HCT116 (cell line): Measurements from ENCODE around the gene BTBD10. TPM values are rescaled to one million over a fixed set of nuclear protein-coding genes. Genes with fewer than 3 reads are reported as not detected.

Experiments used
- ATAC-seq: fragments of 200-7000 bp; cut with Tn5 transposase; 2 replicates; pipeline ENCODE4 v1.9.1; 2020; ENCODE audit warnings: mild to moderate bottlenecking, moderate library complexity
- BruUV-seq: library from RNA; stranded (reverse); fragments of 400-500 nt; replicated peaks from 2 replicates; lab custom pipeline; 2021; lab: Mats Ljungman, UMichigan
- CTCF ChIA-PET: fragments of 300-600 bp; sonication (Branson Sonifier 250); formaldehyde crosslinking; loops from one replicate; lab custom pipeline; 2021; ENCODE audit warnings: antibody characterized with exemption; lab: Charles Lee
- POLR2A ChIA-PET: fragments of 300-600, 350-600 bp; sonication (Branson Sonifier 250); formaldehyde crosslinking; loops from one replicate; lab custom pipeline; 2021; ENCODE audit warnings: antibody characterized with exemption; lab: Charles Lee
- RAD21 ChIA-PET, 2 experiments: fragments of 300-600 bp; sonication (Branson Sonifier 250); formaldehyde crosslinking; loops; one replicate each; lab custom pipeline; 2023; ENCODE audit warnings: low total read pairs in 2 of 2; ENCODE audit not compliant: uncharacterized antibody in 2 of 2, unreplicated experiment in 2 of 2, low non-redundant PET in 1 of 2; lab: Charles Lee
- DNase-seq: peaks from one replicate; pipeline ENCODE4 v3.0.0-alpha.2; 2010; ENCODE audit warnings: low read depth, low spot score
- H2AFZ ChIP-seq: fragments of 200-600 bp; shearing (Covaris generic), sonication (generic); 2 replicates; pipeline ENCODE4 v1.6.1; 2017; ENCODE audit warnings: low read depth, mixed run types, mixed read lengths, antibody characterized with exemption, low read length; ENCODE audit not compliant: poor library complexity, severe bottlenecking
- H3K27ac ChIP-seq: 2 replicates; pipeline ENCODE4 v1.5.1; 2012; ENCODE audit warnings: low read depth, low read length
- H3K27me3 ChIP-seq: fragments of 200-600 bp; sonication (generic); 2 replicates; pipeline ENCODE4 v1.6.1; 2016; ENCODE audit warnings: mixed run types, low read length, mixed read lengths; ENCODE audit not compliant: insufficient read depth
- H3K36me3 ChIP-seq, 2 experiments: fragments of 200-500 bp in 1 of 2; fragments of 200-600 bp in 1 of 2; sonication (Bioruptor generic) in 1 of 2; sonication (generic) in 1 of 2; 2 replicates each; pipeline versions ENCODE4 v1.5.1 to v1.6.1; 2014 to 2016; ENCODE audit warnings: low read length in 2 of 2, inconsistent platforms in 1 of 2, mixed read lengths in 1 of 2, mixed run types in 1 of 2; ENCODE audit not compliant: insufficient read depth in 2 of 2, control insufficient read depth in 1 of 2
- H3K4me1 ChIP-seq, 2 experiments: fragments of 200-600 bp in 1 of 2; sonication (generic) in 1 of 2; 2 replicates each; pipeline versions ENCODE4 v1.5.1 to v1.6.1; 2012 to 2017; ENCODE audit warnings: low read length in 2 of 2, inconsistent platforms in 1 of 2, mild to moderate bottlenecking in 1 of 2, mixed read lengths in 1 of 2, mixed run types in 1 of 2, moderate library complexity in 1 of 2; ENCODE audit not compliant: insufficient read depth in 2 of 2, control insufficient read depth in 1 of 2
- H3K4me2 ChIP-seq: fragments of 200-600 bp; sonication (generic); 2 replicates; pipeline ENCODE4 v1.6.1; 2017; ENCODE audit warnings: mixed run types, low read length, mixed read lengths
- H3K4me3 ChIP-seq, 2 experiments: fragments of 200-600 bp in 1 of 2; sonication (generic) in 1 of 2; replicated peaks in 1 of 2; 2 replicates each; pipeline ENCODE4 v1.5.1; 2011 to 2016; ENCODE audit warnings: low read length in 2 of 2, control low read depth in 1 of 2, low read depth in 1 of 2, mild to moderate bottlenecking in 1 of 2, mixed read lengths in 1 of 2, mixed run types in 1 of 2
- H3K79me2 ChIP-seq: fragments of 200-600 bp; sonication (generic); 2 replicates; pipeline ENCODE4 v1.6.1; 2017; ENCODE audit warnings: mild to moderate bottlenecking, mixed run types, low read length, moderate library complexity, mixed read lengths; ENCODE audit not compliant: insufficient read depth
- H3K9ac ChIP-seq: fragments of 200-600 bp; sonication (generic); 2 replicates; pipeline ENCODE4 v1.6.1; 2016; ENCODE audit warnings: low read length, mixed read lengths
- H3K9me2 ChIP-seq: fragments of 200-600 bp; sonication (generic), shearing (Covaris generic); 2 replicates; pipeline ENCODE4 v1.6.1; 2017; ENCODE audit warnings: mixed run types, mild to moderate bottlenecking, moderate library complexity; ENCODE audit not compliant: insufficient read depth
- H3K9me3 ChIP-seq, 2 experiments: fragments of 200-500 bp in 1 of 2; fragments of 200-600 bp in 1 of 2; sonication (Bioruptor generic) in 1 of 2; sonication (generic) in 1 of 2; 2 replicates each; pipeline ENCODE4 v1.6.1; 2014 to 2017; ENCODE audit warnings: low read length in 2 of 2, mixed read lengths in 2 of 2, inconsistent platforms in 1 of 2, low read depth in 1 of 2, mild to moderate bottlenecking in 1 of 2, mixed run types in 1 of 2, moderate library complexity in 1 of 2; ENCODE audit not compliant: control insufficient read depth in 1 of 2, insufficient read depth in 1 of 2
- H4K20me1 ChIP-seq: fragments of 200-600 bp; sonication (generic), shearing (Covaris generic); 2 replicates; pipeline ENCODE4 v1.6.1; 2017; ENCODE audit warnings: mixed run types, mild to moderate bottlenecking, moderate library complexity; ENCODE audit not compliant: insufficient read depth
- ATF3 ChIP-seq: IDR thresholded peaks from 2 replicates; pipeline ENCODE4 v1.6.1; 2012
- CBX3 ChIP-seq: IDR thresholded peaks from 2 replicates; pipeline ENCODE4 v1.6.1; 2012; ENCODE audit warnings: low read depth
- EGR1 ChIP-seq: IDR thresholded peaks from 2 replicates; pipeline ENCODE4 v1.6.1; 2012; ENCODE audit warnings: low read depth
- EZH2 ChIP-seq: fragments of 200-600 bp; sonication (generic); IDR thresholded peaks from 2 replicates; pipeline ENCODE4 v1.6.1; 2017; ENCODE audit warnings: antibody characterized with exemption, mixed run types
- EZH2phosphoT487 ChIP-seq: fragments of 200-600 bp; IDR thresholded peaks from 2 replicates; pipeline ENCODE4 v1.6.1; 2018; ENCODE audit warnings: antibody characterized with exemption, borderline replicate concordance
- POLR2A ChIP-seq: IDR thresholded peaks from 2 replicates; pipeline ENCODE4 v1.7.0; 2011; ENCODE audit warnings: borderline replicate concordance; ENCODE audit not compliant: insufficient read depth, insufficient read length; ENCODE audit errors: extremely low read depth
- RAD21 ChIP-seq: IDR thresholded peaks from 2 replicates; pipeline ENCODE4 v1.6.1; 2012; ENCODE audit warnings: low read depth, mild to moderate bottlenecking
- REST ChIP-seq: IDR thresholded peaks from 2 replicates; pipeline ENCODE4 v1.6.1; 2012; ENCODE audit warnings: low read depth
- SIN3A ChIP-seq: IDR thresholded peaks from 2 replicates; pipeline ENCODE4 v1.6.1; 2012; ENCODE audit warnings: low read depth
- SP1 ChIP-seq: IDR thresholded peaks from 2 replicates; pipeline ENCODE4 v1.6.1; 2012; ENCODE audit warnings: low read depth
- TCF7L2 ChIP-seq: IDR thresholded peaks from 2 replicates; pipeline ENCODE4 v1.7.0; 2011; ENCODE audit warnings: borderline replicate concordance, inconsistent platforms; ENCODE audit not compliant: insufficient read depth, insufficient read length; ENCODE audit errors: extremely low read depth
- YY1 ChIP-seq: IDR thresholded peaks from 2 replicates; pipeline ENCODE4 v1.6.1; 2011; ENCODE audit warnings: low read length, low read depth, moderate library complexity, mild to moderate bottlenecking; ENCODE audit not compliant: insufficient replicate concordance; ENCODE audit errors: extremely low read depth
- ZFX ChIP-seq: fragments of 450-650 bp; IDR thresholded peaks from 2 replicates; pipeline ENCODE4 v1.6.1; 2017
- intact Hi-C: fragments of 100-400 bp; cut with micrococcal nuclease; formaldehyde crosslinking; loops from 2 replicates; pipeline ENCODE4 v1.10.0; 2022
- total RNA-seq: library from RNA; stranded (reverse); gene quantifications from one replicate; pipeline ENCODE4 v1.2.1, GENCODE V29; 2021; ENCODE audit not compliant: unreplicated experiment
- TF ChIP-seq, protein P1 (sequence below), 3 experiments: fragments of 200-600 bp in 1 of 3; sonication (generic) in 1 of 3; IDR thresholded peaks in 2 of 3; conservative IDR thresholded peaks in 1 of 3; 2 replicates each; pipeline ENCODE4 v1.5.1; 2012 to 2017; ENCODE audit warnings: low read depth in 2 of 3, low read length in 2 of 3, antibody characterized with exemption in 1 of 3, borderline replicate concordance in 1 of 3, control low read depth in 1 of 3, mild to moderate bottlenecking in 1 of 3, mixed read lengths in 1 of 3, mixed run types in 1 of 3, moderate library complexity in 1 of 3; ENCODE audit not compliant: insufficient read depth in 1 of 3
- TF ChIP-seq, protein P2 (sequence below): IDR thresholded peaks from 2 replicates; pipeline ENCODE4 v1.6.1; 2012

Gene BTBD10
- total RNA-seq, 1 experiment from 2014 or later: 17.0 TPM

- RAD21 ChIA-PET: no interaction called here
- peaks cover 26% of the 10 kb centered on the region for H3K79me2 ChIP-seq
- no peaks in the 10 kb centered on the region for H3K9me3 ChIP-seq
- H4K20me1 ChIP-seq: no peaks in the 10 kb centered on the region
- CTCF ChIA-PET: interaction anchor here (1.0 to 1.2 kb wide), 2 partner anchors 9 to 500 kb away, joined by 3 to 4 read pairs; no protein-coding TSS in a partner anchor
- H3K4me2 ChIP-seq: peak overlapping the region; percentile 70
- TF ChIP-seq ATF3 (no peak), SIN3A (no peak), POLR2A (no peak), TCF7L2 (no peak), YY1 (no peak), REST (no peak), ZFX (no peak), CBX3 (no peak), EZH2phosphoT487 (no peak), SP1 (no peak), RAD21 (no peak), EGR1 (no peak), EZH2 (no peak)
- TF ChIP-seq, protein P1, sequence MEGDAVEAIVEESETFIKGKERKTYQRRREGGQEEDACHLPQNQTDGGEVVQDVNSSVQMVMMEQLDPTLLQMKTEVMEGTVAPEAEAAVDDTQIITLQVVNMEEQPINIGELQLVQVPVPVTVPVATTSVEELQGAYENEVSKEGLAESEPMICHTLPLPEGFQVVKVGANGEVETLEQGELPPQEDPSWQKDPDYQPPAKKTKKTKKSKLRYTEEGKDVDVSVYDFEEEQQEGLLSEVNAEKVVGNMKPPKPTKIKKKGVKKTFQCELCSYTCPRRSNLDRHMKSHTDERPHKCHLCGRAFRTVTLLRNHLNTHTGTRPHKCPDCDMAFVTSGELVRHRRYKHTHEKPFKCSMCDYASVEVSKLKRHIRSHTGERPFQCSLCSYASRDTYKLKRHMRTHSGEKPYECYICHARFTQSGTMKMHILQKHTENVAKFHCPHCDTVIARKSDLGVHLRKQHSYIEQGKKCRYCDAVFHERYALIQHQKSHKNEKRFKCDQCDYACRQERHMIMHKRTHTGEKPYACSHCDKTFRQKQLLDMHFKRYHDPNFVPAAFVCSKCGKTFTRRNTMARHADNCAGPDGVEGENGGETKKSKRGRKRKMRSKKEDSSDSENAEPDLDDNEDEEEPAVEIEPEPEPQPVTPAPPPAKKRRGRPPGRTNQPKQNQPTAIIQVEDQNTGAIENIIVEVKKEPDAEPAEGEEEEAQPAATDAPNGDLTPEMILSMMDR (IDR thresholded peaks at IDR 0.05 in 2 of 3, conservative IDR thresholded peaks at IDR 0.05 in 1 of 3; ENCODE audit: borderline replicate concordance in 1 of 3, insufficient read depth in 1 of 3, low read depth in 2 of 3, low read length in 2 of 3): no peak
- TF ChIP-seq, protein P2, sequence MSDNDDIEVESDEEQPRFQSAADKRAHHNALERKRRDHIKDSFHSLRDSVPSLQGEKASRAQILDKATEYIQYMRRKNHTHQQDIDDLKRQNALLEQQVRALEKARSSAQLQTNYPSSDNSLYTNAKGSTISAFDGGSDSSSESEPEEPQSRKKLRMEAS: no peak
- no peaks in the 10 kb centered on the region for H3K9me2 ChIP-seq
- peak overlapping the region; percentile 74 to 85 for H3K4me3 ChIP-seq
- no TSS peak for BruUV-seq
- no peak overlapping the region for H2AFZ ChIP-seq
- no peak for DNase-seq
- POLR2A ChIA-PET: no interaction called here
- H3K27ac ChIP-seq: peak overlapping the region; percentile 77; the same call in 1 of the 2 replicates
- no peaks in the 10 kb centered on the region for H3K27me3 ChIP-seq
- H3K4me1 ChIP-seq: peaks cover 10 to 21% of the 10 kb centered on the region in 2 experiments
- H3K9ac ChIP-seq: peak overlapping the region; percentile 69; the same call in 1 of the 2 replicates
- intact Hi-C loops: no loop called here
- no peaks in the 10 kb centered on the region for H3K36me3 ChIP-seq
- no peak for ATAC-seq
Measured at GRCh38 chr11:13463779-13464290, 813 bp upstream of the BTBD10 start.
